HepG2 (cell line): ENCODE measurements around the gene CA4. TPM values are rescaled to one million over a fixed set of nuclear protein-coding genes. Genes with fewer than 3 reads are reported as not detected.

Experiments used
- KIAA2018 ChIP-seq: sonication (generic); formaldehyde crosslinking; IDR thresholded peaks from 2 replicates; pipeline ENCODE4 v1.5.0; 2020; ENCODE audit warnings: mild to moderate bottlenecking, missing genetic modification reagents, borderline replicate concordance
- KLF16 ChIP-seq, 2 experiments: sonication (generic) in 1 of 2; formaldehyde crosslinking in 1 of 2; IDR thresholded peaks; 2 replicates each; pipeline versions ENCODE4 v1.6.1 to v1.8.0; 2016 to 2023; ENCODE audit warnings: missing genetic modification reagents in 2 of 2, missing compliant biosample characterization in 1 of 2
- MIER3 ChIP-seq: IDR thresholded peaks from 2 replicates; pipeline ENCODE4 v1.6.1; 2016; ENCODE audit warnings: missing compliant biosample characterization, borderline replicate concordance
- SIN3A ChIP-seq: IDR thresholded peaks from 2 replicates; pipeline ENCODE4 v1.6.1; 2011; ENCODE audit warnings: low read depth, mild to moderate bottlenecking, control low read depth, low read length, borderline replicate concordance
- TBP ChIP-seq: sonication (generic); formaldehyde crosslinking; IDR thresholded peaks from 2 replicates; pipeline ENCODE4 v1.5.0; 2020; ENCODE audit warnings: missing genetic modification reagents
- TCF7 ChIP-seq: sonication (generic); IDR thresholded peaks from 2 replicates; pipeline ENCODE4 v1.6.1; 2016; ENCODE audit warnings: antibody characterized with exemption, low read depth
- WIZ ChIP-seq: sonication (generic); formaldehyde crosslinking; IDR thresholded peaks from 2 replicates; pipeline ENCODE4 v1.5.1; 2020; ENCODE audit warnings: mild to moderate bottlenecking, missing genetic modification reagents
- ZNF441 ChIP-seq: sonication (generic); formaldehyde crosslinking; IDR thresholded peaks from 2 replicates; pipeline ENCODE4 v1.7.0; 2021; ENCODE audit warnings: missing genetic modification reagents, borderline replicate concordance
- ZNF503 ChIP-seq: sonication (generic); formaldehyde crosslinking; IDR thresholded peaks from 2 replicates; pipeline ENCODE4 v1.4.0; 2020; ENCODE audit warnings: missing genetic modification reagents
- ZNF572 ChIP-seq: sonication (generic); formaldehyde crosslinking; IDR thresholded peaks from 2 replicates; pipeline ENCODE4 v1.5.1; 2020; ENCODE audit warnings: mild to moderate bottlenecking, missing genetic modification reagents
- ZNF749 ChIP-seq: sonication (generic); formaldehyde crosslinking; IDR thresholded peaks from 2 replicates; pipeline ENCODE4 v1.8.0; 2022; ENCODE audit warnings: mild to moderate bottlenecking, missing genetic modification reagents, moderate library complexity, borderline replicate concordance
- ZNF766 ChIP-seq: sonication (generic); formaldehyde crosslinking; IDR thresholded peaks from 2 replicates; pipeline ENCODE4 v1.5.0; 2020; ENCODE audit warnings: missing genetic modification reagents, borderline replicate concordance
- ZNF780A ChIP-seq: sonication (generic); formaldehyde crosslinking; IDR thresholded peaks from 2 replicates; pipeline ENCODE4 v1.8.0; 2022; ENCODE audit warnings: mild to moderate bottlenecking, missing genetic modification reagents, moderate library complexity
- ZNF800 ChIP-seq: sonication (generic); formaldehyde crosslinking; IDR thresholded peaks from 2 replicates; pipeline ENCODE4 v1.4.0; 2020; ENCODE audit warnings: missing genetic modification reagents
- polyA plus RNA-seq, 8 experiments: library from polyadenylated mRNA; depleted of rRNA in 3 of 8; stranded (reverse) in 7 of 8; unstranded in 1 of 8; fragments of >200 nt; fragmentation: Illumina TruSeq in 4 of 8; extraction: Trizol in 4 of 8; gene quantifications; 2 replicates each; pipeline versions ENCODE4 v1.2.1 to v1.2.3, GENCODE V29; 2011 to 2016; ENCODE audit warnings: low read depth in 4 of 8, missing spikeins in 1 of 8, mixed read lengths in 1 of 8; ENCODE audit not compliant: insufficient read depth in 1 of 8
- total RNA-seq, 5 experiments: library from RNA; depleted of rRNA; stranded (reverse); fragments of >200 nt; fragmentation: Illumina TruSeq; extraction: Trizol; gene quantifications; 2 replicates each; pipeline ENCODE4 v1.2.3, GENCODE V29; 2016; ENCODE audit warnings: low read depth in 1 of 5

CA4 gene
- total and polyA plus RNA-seq, 2 of the 13 experiments (the other 11 are each of a cell fraction or from before 2014, with no cell fraction given) = not detected

GRCh38 chr17:60139438-60140285 lies 10.1 kb upstream of the CA4 start (continued):
- TF ChIP-seq ZNF503 (CRISPR knock-in tag) (no peak), ZNF749 (CRISPR knock-in tag) (peak; percentile 99), SIN3A (peak; percentile 99), KIAA2018 (CRISPR knock-in tag) (no peak), ZNF800 (CRISPR knock-in tag) (peak; percentile 94), ZNF766 (CRISPR knock-in tag) (peak; percentile 97), TCF7 (no peak), MIER3 (CRISPR knock-in tag) (peak; percentile 93), TBP (no peak), ZNF441 (CRISPR knock-in tag) (peak; percentile 95), KLF16 (CRISPR knock-in tag; IDR thresholded peaks at IDR 0.05) (peak; percentile 100), WIZ (peak; percentile 100), ZNF572 (CRISPR knock-in tag) (peak; percentile 34; the same call in 1 of the 2 replicates), ZNF780A (CRISPR knock-in tag) (no peak; the same call in none of the 2 replicates)
